Activated T-helper 1 cell treated with anti-CD3 and anti-CD28 coated beads, Interleukin-12 subunit alpha, Interleukin-12 subunit beta, Interleukin-2, Interleukin-4 antibody, amounts not matched to agents 30 ng/mL and 10 ng/mL and 1 ng/mL, durations not matched to agents 14 hours and 24 hours and 36 hours (primary cell): ENCODE results near the gene ZSCAN25. TPM values are rescaled to one million over a fixed set of nuclear protein-coding genes. Genes with fewer than 3 reads are reported as not detected.
"Not testable (repeated sequence)": the region's sequence is repeated elsewhere in the genome, so short reads cannot be mapped to it uniquely, and the experiment has no call there.

ENCODE experiments used
- DNase-seq: peaks from one replicate; pipeline ENCODE4 v3.0.0; 2021; ENCODE audit warnings: low spot score
- H3K27ac Mint-ChIP-seq: one replicate; pipeline ENCODE4 v1.8.0; 2021; ENCODE audit warnings: mild to moderate bottlenecking, mixed read lengths
- H3K27me3 Mint-ChIP-seq: one replicate; pipeline ENCODE4 v1.8.0; 2022; ENCODE audit warnings: mild to moderate bottlenecking, moderate library complexity, mixed read lengths; ENCODE audit not compliant: insufficient read depth
- H3K36me3 Mint-ChIP-seq: one replicate; pipeline ENCODE4 v1.8.0; 2021; ENCODE audit warnings: low read depth, mixed read lengths
- H3K4me1 Mint-ChIP-seq: one replicate; pipeline ENCODE4 v1.8.0; 2021; ENCODE audit warnings: low read depth, mixed read lengths
- H3K4me3 Mint-ChIP-seq: one replicate; pipeline ENCODE4 v1.8.0; 2021; ENCODE audit warnings: mild to moderate bottlenecking, moderate library complexity, mixed read lengths
- H3K9me3 Mint-ChIP-seq: one replicate; pipeline ENCODE4 v1.8.0; 2021; ENCODE audit warnings: mixed read lengths
- intact Hi-C: fragments of 100-400 bp; cut with micrococcal nuclease; formaldehyde crosslinking; loops from one replicate; pipeline ENCODE4 v1.15.1; 2024
- total RNA-seq: library from RNA; stranded (reverse); gene quantifications from 2 replicates; pipeline ENCODE4 v1.2.3, GENCODE V29; 2022

ZSCAN25 gene
- total RNA-seq, 1 donor from 2014 or later, result 31.5 TPM

DNA sequence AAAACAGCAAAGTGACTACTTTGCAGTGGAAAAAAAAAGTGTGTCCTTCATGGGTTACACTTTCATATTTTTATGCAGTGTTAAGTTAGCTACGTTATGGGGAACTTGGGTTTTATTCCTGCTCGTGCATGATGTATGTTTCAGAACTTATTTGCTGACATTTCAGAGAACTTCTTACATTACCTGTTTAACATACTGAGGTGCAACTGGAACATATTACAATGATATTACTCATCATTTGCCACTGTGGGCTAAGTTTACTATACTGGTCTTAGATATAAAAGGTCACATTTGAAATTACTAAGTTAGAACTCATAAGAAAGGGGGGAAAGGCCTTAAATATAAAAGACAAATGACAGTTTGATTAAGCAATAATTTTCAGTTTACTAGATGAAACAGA is 20.7 kb downstream of the ZSCAN25 start:
- H3K4me3 Mint-ChIP-seq, H3K27me3 Mint-ChIP-seq, DNase-seq, H3K9me3 Mint-ChIP-seq: not testable (repeated sequence)
- Mint-ChIP-seq H3K36me3 (peaks cover 27% of the 10 kb centered on the region), H3K4me1 (peaks cover 23% of the 10 kb centered on the region), H3K27ac (peak overlapping the region; percentile 29)
- intact Hi-C loops, result loop anchor here (2.0 kb wide), 1 partner anchor 151 kb away; no protein-coding TSS in a partner anchor

GRCh38 chr7:99638731-99639130 is 22.0 kb downstream of the ZSCAN25 start:
- Mint-ChIP-seq H3K4me1 (peaks cover 23% of the 10 kb centered on the region), H3K36me3 (peaks cover 28% of the 10 kb centered on the region), H3K9me3 (no peaks in the 10 kb centered on the region), H3K4me3 (no peak overlapping the region), H3K27ac (no peak overlapping the region), H3K27me3 (no peaks in the 10 kb centered on the region)
- intact Hi-C loops, result no loop called here
- DNase-seq, result no peak

DNA sequence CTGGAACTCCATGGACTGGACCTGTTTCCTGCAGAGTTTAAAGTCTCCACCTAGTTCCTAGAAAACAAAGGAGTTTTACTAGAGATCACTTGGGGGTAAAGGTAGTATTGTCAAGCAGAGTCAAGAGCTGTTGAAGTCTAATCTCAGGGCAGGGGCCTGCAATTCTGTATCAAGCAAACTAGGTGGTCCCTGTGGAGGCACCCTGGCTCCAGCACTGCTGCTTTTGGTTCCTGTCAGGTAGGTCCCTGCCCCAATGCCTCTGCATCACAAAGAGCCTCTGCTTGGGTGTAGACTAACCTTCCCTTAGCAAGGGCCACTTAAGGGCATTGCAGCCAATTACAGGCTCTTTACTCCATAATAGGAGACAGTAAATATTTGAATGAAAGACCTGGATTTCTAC is 22.5 kb downstream of the ZSCAN25 start:
- no peak for DNase-seq
- peaks cover 32% of the 10 kb centered on the region for H3K36me3 Mint-ChIP-seq
- H3K4me1 Mint-ChIP-seq, result peaks cover 23% of the 10 kb centered on the region
- no peaks in the 10 kb centered on the region for H3K27me3 Mint-ChIP-seq
- intact Hi-C loops, result no loop called here
- no peak overlapping the region for H3K4me3 Mint-ChIP-seq
- no peaks in the 10 kb centered on the region for H3K9me3 Mint-ChIP-seq
- H3K27ac Mint-ChIP-seq, result no peak overlapping the region

GRCh38 chr7:99642027-99642426 is 25.3 kb downstream of the ZSCAN25 start:
- peaks cover 23% of the 10 kb centered on the region for H3K4me1 Mint-ChIP-seq
- H3K4me3 Mint-ChIP-seq, result no peak overlapping the region
- peak overlapping the region; percentile 40 for H3K27ac Mint-ChIP-seq
- intact Hi-C loops, result no loop called here
- H3K36me3 Mint-ChIP-seq, result peaks cover 44% of the 10 kb centered on the region
- DNase-seq, result no peak
- peaks cover 8% of the 10 kb centered on the region for H3K9me3 Mint-ChIP-seq
- H3K27me3 Mint-ChIP-seq, result no peaks in the 10 kb centered on the region

DNA sequence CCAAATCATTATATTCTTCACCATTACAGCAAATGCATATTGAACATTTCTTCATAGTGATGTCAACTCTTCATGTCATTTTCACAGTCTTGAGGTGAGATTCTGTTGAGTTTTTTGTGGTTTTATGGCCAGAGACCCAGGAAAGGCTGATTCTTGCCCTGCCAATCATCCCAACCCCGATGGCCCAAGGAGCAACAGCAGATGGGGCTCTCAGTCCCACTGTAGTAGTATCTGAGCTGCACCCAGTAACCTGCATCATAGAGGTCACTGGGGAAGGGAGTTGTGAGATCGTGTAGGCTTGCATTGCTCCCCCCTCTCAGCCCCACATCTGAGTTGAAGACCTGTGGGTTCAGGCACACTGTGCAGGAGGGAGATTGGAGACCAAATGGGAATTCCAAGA is 26.7 kb downstream of the ZSCAN25 start:
- no peaks in the 10 kb centered on the region for H3K27me3 Mint-ChIP-seq
- intact Hi-C loops, result no loop called here
- H3K9me3 Mint-ChIP-seq, result peaks cover 8% of the 10 kb centered on the region
- no peak for DNase-seq
- no peak overlapping the region for H3K27ac Mint-ChIP-seq
- peaks cover 16% of the 10 kb centered on the region for H3K4me1 Mint-ChIP-seq
- peaks cover 49% of the 10 kb centered on the region for H3K36me3 Mint-ChIP-seq
- no peak overlapping the region for H3K4me3 Mint-ChIP-seq

- H3K36me3 Mint-ChIP-seq, result peaks cover 48% of the 10 kb centered on the region
- peaks cover 16% of the 10 kb centered on the region for H3K4me1 Mint-ChIP-seq
- intact Hi-C loops, result no loop called here
- no peak for DNase-seq
- H3K27me3 Mint-ChIP-seq, result no peaks in the 10 kb centered on the region
- peaks cover 8% of the 10 kb centered on the region for H3K9me3 Mint-ChIP-seq
- H3K4me3 Mint-ChIP-seq, result no peak overlapping the region
- no peak overlapping the region for H3K27ac Mint-ChIP-seq
These were observed 27.7 kb downstream of the ZSCAN25 start for GRCh38 chr7:99644431-99644830.

DNA sequence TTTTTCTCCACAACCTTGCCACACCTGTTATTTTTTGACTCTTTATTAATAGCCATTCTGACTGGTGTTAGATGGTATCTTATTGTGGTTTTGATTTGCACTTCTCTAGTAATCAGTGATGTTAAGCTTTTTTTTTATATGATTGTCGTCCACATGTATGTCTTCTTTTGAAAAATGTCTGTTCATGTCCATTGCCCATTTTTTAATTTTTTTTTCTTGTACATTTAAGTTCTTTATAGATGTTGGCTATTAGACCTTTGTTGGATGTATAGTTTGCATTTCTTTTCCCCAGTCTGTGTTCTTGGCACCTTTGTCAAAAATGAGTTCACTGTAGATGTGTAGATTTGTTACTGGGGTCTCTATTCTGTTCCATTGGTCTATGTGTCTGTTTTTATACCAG is 28.8 kb downstream of the ZSCAN25 start:
- peaks cover 16% of the 10 kb centered on the region for H3K4me1 Mint-ChIP-seq
- intact Hi-C loops, result no loop called here
- no peak for DNase-seq
- peaks cover 48% of the 10 kb centered on the region for H3K36me3 Mint-ChIP-seq
- no peaks in the 10 kb centered on the region for H3K27me3 Mint-ChIP-seq
- H3K27ac Mint-ChIP-seq, result no peak overlapping the region
- peaks cover 8% of the 10 kb centered on the region for H3K9me3 Mint-ChIP-seq
- no peak overlapping the region for H3K4me3 Mint-ChIP-seq

DNA sequence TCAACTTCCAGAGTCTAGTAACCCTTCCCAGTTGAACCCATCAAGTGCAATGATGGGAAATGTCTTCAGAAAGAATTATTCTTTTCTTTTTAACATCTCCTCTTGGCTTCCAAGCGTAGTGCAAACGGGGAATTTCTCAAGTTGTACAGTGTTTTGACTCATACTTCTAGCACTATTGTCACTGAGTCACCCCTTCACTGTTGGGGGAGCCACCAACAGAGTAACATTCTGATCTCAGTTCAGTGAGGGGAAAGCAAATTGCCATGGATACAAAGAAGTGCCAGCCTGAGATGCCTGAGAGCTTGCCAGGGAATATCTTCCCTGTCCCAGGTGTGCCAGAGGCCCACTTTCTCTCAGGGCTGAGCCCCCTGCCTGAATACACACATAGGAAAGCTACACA is 32.1 kb downstream of the ZSCAN25 start:
- intact Hi-C loops, result no loop called here
- H3K36me3 Mint-ChIP-seq, result peaks cover 31% of the 10 kb centered on the region
- H3K4me3 Mint-ChIP-seq, result no peak overlapping the region
- no peaks in the 10 kb centered on the region for H3K27me3 Mint-ChIP-seq
- H3K27ac Mint-ChIP-seq, result no peak overlapping the region
- no peak for DNase-seq
- H3K9me3 Mint-ChIP-seq, result peaks cover 8% of the 10 kb centered on the region
- H3K4me1 Mint-ChIP-seq, result peaks cover 5% of the 10 kb centered on the region

DNA sequence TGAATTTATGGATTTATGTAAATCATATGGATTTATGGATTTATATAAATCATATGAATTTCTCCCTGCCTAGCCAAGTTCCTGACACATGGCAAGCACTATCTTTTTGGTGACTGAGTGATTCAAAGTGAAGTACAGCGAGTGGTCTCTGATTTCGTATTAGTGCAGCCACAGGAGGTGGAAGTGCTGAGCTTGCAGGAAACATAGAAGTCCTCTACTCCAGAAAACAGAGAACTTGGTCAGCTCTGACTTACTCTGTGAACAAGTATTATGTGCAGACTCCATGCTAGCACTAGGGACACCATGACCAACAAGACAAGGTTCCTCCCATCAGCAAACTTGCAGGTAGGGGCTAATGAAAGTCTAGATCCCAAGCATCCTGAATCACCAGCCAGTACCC is 34.5 kb downstream of the ZSCAN25 start:
- DNase-seq, result no peak
- H3K27ac Mint-ChIP-seq, result no peak overlapping the region

GRCh38 chr7:99652671-99653070 is 35.9 kb downstream of the ZSCAN25 start:
- peaks cover 5% of the 10 kb centered on the region for H3K4me1 Mint-ChIP-seq
- no peaks in the 10 kb centered on the region for H3K27me3 Mint-ChIP-seq
- DNase-seq, result no peak
- no peak overlapping the region for H3K4me3 Mint-ChIP-seq
- H3K9me3 Mint-ChIP-seq, result peaks cover 6% of the 10 kb centered on the region
- intact Hi-C loops, result no loop called here
- peaks cover 7% of the 10 kb centered on the region for H3K36me3 Mint-ChIP-seq
- no peak overlapping the region for H3K27ac Mint-ChIP-seq

More for the DNA sequence above, 34.5 kb downstream of the ZSCAN25 start:
- Mint-ChIP-seq H3K27me3 (no peaks in the 10 kb centered on the region), H3K4me1 (peaks cover 5% of the 10 kb centered on the region), H3K36me3 (peaks cover 11% of the 10 kb centered on the region), H3K4me3 (no peak overlapping the region), H3K9me3 (peaks cover 6% of the 10 kb centered on the region)
- intact Hi-C loops, result no loop called here

DNA sequence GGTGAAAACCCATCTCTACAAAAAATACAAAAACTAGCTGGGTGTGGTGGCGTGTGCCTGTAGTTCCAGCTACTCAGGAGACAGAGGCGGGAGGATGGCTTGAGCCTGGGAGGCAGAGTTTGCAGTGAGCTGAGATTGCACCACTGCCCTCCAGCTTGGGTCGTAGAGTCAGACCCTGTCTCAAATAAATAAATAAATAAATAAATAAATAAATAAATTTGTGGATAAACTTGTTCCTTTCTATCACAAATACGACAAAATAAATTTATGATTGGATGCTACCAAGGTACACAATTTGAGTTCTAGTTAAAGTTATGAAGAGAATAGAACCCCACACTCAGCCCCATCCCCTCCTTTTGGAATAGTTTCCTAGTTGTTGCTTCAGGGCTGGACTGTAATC is 36.5 kb downstream of the ZSCAN25 start:
- H3K4me3 Mint-ChIP-seq, H3K9me3 Mint-ChIP-seq, H3K4me1 Mint-ChIP-seq, H3K36me3 Mint-ChIP-seq, DNase-seq, intact Hi-C loops, H3K27me3 Mint-ChIP-seq, H3K27ac Mint-ChIP-seq: not testable (repeated sequence)

DNA sequence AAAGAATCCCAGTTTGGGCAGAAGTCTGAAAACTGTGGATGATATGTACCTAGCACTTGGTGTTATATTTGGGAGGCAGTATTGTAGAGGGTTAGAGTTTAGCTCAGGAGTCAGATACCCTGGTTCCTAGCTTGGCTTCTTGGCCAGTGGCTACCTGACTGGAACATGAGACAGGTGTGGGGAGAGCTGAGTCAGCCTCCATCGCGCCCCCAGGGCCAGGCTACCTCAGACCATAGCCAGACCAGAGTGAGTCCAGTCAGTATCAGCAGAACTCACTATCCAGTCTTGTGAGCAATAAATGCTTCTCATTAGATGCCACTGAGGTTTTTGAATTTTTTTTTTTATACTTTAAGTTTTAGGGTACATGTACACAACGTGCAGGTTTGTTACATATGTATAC is 37.0 kb downstream of the ZSCAN25 start:
- no peak for DNase-seq
- Mint-ChIP-seq H3K9me3 (peaks cover 6% of the 10 kb centered on the region), H3K4me1 (no peaks in the 10 kb centered on the region), H3K36me3 (peaks cover 1% of the 10 kb centered on the region), H3K27ac (no peak overlapping the region), H3K4me3 (no peak overlapping the region), H3K27me3 (no peaks in the 10 kb centered on the region)
- intact Hi-C loops, result no loop called here

GRCh38 chr7:99654626-99655025 is 37.9 kb downstream of the ZSCAN25 start:
- DNase-seq, intact Hi-C loops, H3K27me3 Mint-ChIP-seq, H3K9me3 Mint-ChIP-seq, H3K36me3 Mint-ChIP-seq, H3K4me3 Mint-ChIP-seq, H3K27ac Mint-ChIP-seq, H3K4me1 Mint-ChIP-seq: not testable (repeated sequence)

DNA sequence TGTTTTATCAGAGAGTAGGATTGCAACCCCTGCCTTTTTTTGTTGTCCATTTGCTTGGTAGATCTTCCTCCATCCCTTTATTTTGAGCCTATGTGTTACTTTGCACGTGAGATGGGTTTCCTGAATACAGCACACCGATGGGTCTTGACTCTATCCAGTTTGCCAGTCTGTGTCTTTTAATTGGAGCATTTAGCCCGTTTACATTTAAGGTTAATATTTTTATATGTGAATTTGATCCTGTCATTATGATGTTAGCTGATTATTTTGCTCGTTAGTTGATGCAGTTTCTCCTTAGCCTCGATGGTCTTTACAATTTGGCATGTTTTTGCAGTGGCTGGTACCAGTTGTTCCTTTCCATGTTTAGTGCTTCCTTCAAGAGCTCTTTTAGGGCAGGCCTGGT is 41.1 kb downstream of the ZSCAN25 start:
- DNase-seq, H3K9me3 Mint-ChIP-seq, H3K4me3 Mint-ChIP-seq, H3K4me1 Mint-ChIP-seq, H3K27ac Mint-ChIP-seq, H3K36me3 Mint-ChIP-seq, H3K27me3 Mint-ChIP-seq, intact Hi-C loops: not testable (repeated sequence)
